Activated gamma-delta T cell treated with anti-CD3 and anti-CD28 coated beads, Interleukin-2, amount 50 U/mL, for 16 hours (primary cell): Measurements from ENCODE around the gene PTCH1.

ENCODE experiments used
- DNase-seq: peaks from one replicate; pipeline ENCODE4 v3.0.0-alpha.2; 2020; ENCODE audit warnings: low read depth

Gene PTCH1

DNA sequence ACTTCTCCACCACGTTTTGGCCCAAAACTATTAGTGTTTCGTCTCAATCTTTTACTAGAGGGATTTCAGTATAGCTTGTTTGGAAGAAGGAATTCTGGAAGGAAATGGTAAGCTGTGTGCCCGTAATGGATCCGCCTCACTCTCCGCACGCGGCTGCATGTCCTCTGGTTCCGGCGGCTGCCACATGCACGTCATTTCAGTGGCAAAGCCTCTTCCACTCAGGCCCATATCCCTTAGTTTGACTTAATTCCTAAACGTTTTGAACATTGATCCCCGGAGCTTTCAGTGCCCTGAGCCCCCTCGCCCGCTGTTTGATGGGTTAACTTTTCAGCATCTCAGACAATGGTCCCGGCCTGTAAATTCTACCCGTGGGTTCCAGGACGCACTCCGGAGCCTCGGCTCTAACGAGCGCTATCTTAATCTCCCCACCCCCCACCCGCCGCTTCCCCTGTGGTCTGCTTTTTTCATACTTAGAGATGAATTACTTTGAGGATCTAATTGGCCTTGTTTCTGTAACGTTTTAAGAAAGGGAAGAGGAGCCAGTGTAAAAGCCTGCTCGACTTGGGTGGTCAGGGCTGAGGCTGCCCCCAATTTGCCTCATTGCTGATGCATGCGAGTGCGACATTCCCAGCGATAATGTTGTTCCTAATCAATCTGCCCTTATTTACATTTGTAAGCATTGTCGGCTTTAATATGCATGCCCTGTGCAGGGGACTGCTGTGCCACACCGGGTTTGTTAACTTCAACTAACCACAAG, 4.6 kb downstream of the PTCH1 start:
- no peak for DNase-seq

- no peak for DNase-seq
These were observed 5.2 kb downstream of the PTCH1 start for GRCh38 chr9:95511616-95511931.

DNA sequence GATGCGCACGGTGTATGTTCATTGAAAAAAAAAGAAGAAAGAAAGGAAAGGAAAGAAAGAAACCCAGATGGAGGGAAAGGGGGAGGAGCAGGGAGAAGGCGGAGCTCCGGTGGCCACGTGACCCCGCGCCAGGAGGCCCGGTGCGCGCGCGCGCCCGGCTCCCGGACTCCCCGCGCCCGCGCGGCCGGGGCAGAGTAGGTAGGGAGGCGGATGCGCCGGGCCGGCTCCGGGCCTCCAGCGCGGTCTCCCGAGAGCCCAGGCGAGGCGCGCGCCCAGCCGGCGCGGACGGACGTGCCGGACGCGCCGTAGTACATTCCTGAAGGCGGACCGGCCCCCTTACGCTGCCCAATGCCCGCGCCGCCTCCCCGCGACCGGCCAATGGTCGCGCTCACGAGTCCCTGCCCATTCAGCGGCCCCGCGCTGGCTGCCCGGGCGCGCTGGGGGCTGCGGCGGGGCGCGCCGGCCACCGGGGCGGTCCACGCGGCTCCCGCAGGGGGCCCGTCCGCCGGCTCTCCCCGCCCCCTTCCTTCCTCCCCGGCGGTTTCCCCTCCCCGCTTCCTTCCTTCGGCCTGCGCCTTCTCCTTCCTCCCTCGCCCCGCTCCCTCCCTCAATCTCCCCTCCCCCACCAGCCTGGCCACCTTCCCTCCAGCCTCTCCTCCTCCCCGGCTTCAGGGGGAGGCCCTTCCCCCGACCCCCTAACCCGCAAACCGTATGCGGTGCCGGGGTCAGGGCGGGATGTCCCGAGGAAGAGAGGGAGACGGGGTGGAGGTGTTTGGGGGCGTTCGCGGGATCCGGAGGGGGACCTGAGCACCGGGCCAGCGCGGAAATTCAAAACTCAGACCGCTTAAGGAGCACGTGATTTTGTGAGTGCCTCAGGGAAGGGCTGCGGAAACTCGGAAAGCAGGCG, 5.8 kb downstream of the PTCH1 start:
- DNase-seq, result peak; percentile 58

GRCh38 chr9:95509851-95510708, 6.7 kb downstream of the PTCH1 start:
- DNase-seq, result no peak

DNA sequence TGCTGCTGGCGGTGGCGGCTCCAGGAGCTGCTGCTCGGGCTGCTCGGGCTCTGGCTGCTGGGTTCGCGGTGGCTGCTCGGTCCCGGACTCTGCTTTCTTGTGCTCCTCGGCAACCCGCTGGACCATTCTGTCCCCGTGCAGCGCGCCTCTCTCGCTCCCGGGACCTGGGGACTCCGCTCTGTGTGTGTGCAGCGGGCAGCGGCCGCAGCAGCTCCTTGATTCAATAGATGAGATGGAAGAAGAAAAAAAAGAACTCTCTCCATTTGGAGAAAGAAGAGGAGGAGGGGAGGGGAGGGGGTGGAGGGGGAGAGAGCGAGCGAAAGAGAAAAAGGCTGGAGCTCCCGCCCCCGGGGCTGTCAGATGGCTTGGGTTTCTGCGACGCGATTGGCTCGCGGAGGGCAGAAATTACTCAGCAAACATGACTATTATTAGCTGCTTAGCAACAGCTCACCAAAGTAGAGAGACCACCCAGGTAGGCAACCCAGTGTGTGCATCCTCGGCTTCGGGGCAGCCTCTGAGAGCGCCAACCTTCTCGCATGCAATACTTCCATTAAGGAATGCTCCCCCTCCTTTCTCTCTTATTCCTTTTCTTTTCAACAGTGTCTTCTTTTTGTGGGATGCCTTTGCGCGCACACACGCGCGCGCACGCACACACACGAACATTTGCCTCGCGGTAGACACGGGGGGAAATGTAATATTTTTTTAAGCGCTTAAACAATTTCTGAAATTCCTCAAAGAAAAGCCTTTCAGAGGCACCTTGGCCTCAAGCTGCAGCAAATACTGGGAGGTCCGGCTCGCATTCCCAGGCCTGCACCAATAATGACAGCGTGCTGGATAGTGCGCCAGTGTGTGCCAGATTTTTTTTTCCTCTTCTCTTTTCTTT, 7.6 kb downstream of the PTCH1 start:
- peak; percentile 45 for DNase-seq

DNA sequence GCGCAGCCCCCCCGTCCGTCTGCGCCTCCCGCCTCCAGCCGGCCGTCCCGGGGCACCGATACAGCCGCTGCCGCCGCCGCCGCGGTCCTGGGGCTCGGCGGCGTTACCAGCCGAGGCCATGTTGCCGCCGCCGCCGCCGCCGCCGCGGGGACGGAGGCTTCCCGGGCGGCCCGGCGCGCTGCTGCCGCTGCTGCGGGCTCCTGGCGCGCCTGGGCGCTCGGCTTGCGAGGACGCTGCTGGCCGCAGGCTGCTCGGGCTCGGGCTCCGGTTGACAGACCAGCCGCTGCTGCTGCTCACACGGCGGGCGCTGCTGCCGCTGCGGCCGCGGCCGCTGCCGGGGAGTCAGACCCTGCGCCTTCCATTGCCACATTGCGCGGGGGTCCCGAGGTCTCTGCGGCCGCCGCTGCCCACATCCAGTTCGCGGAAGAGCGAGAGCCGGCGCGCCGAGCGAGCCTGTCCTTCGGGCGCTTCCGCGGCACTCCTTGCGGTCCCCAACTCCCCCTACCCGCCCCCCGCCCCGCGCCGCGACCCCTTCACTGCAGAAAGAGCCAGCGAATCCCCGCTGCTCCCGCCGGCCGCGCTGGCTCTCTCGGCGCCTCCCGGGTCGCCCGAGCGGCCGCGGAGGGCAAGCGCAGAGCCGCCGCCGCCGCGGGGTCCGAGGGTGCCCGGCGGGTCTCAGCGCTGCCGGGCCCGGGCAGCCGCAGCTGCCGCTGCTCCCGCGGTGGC, 8.4 kb downstream of the PTCH1 start:
- no peak for DNase-seq

DNA sequence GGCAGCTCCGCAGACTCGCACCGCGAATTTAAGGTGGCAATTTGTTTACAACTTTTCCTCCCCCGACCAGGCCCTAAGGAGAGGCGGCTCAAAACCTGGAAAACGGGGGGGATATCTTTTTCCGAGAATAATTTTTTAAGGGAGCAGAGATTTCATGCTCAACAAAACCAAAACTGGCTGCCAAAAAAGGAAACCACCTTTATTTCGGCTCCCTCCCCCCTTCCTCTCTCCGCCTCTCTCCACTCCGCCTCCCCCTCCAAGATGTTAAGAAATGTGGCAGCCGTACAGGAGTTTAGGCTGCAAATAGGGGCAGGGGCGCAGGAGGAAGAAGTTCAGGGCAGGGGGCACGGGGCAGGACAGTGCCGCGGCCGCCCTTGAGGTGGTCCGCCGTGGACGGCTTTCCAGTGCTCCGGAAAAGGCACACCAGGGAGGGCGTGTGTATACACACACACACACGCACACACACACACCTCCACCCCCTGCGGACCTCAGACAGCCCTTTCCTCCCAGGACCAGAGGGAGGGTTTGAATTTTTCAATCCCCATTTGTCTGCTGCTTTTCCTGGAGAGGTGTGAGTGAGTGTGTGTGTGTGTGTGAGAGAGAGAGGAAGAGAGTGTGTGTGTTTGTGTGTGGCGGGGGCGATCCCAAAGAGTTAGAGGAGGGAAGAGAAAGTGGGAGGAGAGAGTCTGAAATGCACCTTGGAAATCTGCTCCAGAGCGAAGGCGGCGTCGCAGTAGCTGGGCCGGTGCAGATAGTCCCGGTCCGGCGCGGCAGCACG, 9.1 kb downstream of the PTCH1 start:
- no peak for DNase-seq

DNA sequence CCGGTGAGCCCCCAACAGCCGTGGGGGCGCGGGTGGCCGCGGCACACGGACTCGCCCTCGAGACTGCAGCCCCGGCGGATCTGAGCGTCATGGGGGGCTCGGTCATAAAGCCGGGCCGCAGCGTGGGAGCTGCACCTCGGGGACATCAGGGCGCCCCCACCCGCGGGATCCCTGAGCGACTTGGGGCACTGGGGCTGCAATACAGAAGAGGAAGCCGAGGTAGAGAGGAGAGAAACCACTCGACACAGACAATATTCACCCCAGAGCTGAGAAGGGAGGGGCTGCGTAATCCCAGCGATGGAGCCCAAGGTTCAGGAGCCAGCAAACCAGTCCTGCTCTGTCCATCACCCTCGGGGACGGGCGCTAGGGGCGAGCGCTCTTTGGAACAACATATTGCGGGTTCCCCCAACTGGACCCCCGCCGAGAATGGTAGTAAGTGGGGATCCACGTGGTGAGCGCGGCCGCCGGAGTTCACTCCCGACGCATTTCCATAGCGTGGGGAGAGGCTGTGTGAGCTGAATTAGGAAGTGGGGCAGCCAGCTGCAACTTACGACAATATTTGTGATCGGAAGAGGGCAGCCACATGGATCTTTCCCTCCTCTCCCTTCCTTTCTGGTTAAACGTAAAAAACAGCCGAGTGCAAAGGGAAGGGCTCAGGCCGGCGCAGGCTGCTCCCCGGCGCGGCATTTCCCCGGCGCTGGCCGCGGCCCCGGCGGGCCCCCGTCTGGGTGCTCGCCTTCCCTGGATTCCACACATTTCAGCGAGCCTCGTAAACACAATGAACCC, 9.9 kb downstream of the PTCH1 start:
- no peak for DNase-seq

DNA sequence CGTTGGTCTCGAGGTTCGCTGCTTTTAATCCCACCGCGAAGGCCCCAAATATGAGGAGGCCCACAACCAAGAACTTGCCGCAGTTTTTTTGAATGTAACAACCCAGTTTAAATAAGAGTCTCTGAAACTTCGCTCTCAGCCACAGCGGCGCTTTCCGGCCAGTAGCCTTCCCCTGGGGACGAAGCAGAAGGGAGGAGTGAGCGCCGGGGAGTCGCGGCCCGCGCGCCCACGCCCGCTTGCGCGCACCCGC, 10.4 kb downstream of the PTCH1 start:
- no peak for DNase-seq

DNA sequence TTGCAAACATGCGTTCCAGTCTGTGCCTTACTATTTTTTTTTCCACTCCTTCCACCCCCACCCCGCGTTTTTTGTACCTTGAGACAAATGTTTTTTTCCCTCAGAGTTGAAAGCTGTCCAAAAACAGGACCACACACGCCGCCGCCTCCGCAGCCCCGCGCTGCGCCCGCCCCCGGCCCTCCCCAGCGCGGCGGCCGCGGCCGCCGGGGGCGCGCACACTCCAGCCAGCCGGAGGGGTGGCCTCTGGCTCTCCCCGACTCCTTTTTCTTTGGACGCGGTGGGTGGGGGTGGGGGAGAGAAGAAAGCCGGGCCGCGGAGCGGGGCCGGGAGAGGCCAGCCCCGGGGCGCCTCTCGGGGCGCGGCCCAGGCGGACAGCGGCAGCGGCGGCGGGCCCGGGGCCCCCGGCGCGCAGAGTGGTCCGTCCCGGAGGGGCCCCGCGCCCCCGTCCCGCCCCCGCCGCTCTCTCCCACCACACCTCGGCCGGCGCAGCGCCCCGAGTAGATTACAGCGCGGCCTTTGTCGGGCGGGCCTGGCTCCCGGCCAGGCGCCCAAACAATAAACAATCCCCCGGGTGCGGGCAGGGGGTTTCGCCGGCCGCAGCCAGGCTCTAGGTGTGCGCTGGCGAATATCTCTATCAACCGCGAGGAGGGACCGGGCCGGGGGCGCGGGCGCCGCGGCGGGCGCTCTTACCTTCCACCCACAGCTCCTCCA, 10.9 kb downstream of the PTCH1 start:
- no peak for DNase-seq

DNA sequence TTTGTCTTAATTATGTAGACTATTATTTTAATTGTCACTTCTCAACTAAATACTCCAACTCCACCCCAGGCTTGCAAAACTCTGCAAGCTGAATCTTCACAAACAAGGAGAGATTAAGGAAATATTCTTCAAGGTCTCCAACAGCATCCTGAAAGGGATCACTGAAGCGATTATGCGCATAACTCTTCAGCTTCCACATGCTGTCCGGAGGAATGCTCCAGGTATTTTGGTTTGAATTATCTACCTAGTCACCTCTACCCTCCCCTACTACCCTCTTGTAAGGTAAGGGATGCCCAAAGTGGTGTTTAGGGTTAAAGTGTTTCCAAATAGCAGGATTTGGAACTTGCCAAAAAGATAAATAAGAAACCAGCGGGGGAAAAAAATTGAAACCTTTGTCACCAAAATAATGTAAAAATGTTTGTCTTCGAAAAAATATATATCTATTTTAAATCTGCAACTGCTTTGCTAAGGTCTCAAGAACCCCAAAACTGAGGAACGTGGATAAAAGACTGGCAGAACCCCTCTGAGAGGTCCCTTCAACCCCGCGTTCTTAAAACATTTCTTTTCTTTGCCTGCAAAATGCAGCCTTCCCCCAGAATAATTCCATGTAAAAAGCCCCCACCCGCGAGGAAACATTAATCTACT, 11.6 kb downstream of the PTCH1 start:
- DNase-seq, result no peak

- DNase-seq, result no peak
These were observed 12.5 kb downstream of the PTCH1 start for GRCh38 chr9:95504053-95504963.

DNA sequence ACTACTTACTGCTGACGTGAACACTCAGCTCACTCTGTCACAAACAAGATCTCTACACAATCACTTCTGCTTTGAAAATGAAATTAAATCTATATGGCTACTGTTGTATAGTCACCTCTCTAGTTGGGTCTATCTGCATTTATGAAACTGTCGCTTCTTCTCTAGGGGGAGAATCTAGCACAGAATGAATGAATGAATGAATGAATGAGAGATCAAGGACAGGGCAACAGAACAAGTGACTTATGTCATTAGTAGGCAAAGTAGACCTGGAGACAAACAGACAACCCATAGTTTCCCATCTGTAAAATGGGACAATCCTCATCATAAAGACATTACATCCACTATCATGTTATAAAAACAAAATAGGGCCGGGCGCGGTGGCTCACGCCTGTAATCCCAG, 13.4 kb downstream of the PTCH1 start:
- no peak for DNase-seq

GRCh38 chr9:95502248-95502647, 14.5 kb downstream of the PTCH1 start:
- no peak for DNase-seq

DNA sequence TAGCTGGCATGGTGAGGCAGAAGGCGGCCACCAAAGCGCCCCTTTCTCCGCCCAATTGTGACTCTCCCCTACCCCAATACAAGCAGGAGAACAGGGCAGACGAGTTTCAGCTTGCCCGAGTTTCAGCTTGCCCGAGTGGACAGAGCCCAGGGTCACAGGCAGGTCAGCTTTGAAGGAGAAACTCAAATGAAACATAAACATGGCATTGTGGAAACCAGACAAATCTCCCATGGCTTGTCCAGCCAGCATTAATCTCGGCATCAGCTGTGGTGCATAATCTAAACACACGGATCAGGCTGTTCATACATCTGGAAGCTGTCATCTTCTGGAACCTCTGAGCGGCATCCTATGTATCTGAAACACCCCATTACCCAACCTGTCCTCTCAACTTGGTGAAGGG, 16.9 kb downstream of the PTCH1 start:
- no peak for DNase-seq

- DNase-seq, result no peak
These were observed 17.6 kb downstream of the PTCH1 start for GRCh38 chr9:95499046-95499676.

- DNase-seq, result no peak
These were observed 18.1 kb downstream of the PTCH1 start for GRCh38 chr9:95498641-95499040.
